ENCODE data around the gene KCNIP4.

The KCNIP4 gene

DNA sequence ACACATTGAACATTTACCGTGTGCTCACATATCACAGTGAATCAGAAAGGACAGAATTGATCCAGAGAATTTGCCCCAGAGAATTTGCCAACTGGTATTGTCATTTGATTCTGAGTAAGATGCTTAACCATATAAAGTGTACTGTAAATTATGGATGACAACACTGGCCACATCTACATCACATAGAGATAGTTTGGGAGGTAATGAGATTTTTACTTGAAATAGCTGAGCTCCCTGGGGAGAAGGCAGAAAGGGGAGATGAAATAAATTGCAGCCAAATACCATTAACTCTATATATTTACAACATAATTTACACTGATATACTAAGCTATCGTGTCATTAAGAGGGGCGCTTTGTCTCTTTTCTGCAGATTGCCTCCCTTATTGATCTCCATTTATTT, 564.0 kb downstream of the KCNIP4 start:
- no peaks in the 10 kb centered on the region for H3K9me3 Mint-ChIP-seq
- H3K36me3 Mint-ChIP-seq (ENCODE audit: low read depth), result no peaks in the 10 kb centered on the region
- TF ChIP-seq, protein P1, sequence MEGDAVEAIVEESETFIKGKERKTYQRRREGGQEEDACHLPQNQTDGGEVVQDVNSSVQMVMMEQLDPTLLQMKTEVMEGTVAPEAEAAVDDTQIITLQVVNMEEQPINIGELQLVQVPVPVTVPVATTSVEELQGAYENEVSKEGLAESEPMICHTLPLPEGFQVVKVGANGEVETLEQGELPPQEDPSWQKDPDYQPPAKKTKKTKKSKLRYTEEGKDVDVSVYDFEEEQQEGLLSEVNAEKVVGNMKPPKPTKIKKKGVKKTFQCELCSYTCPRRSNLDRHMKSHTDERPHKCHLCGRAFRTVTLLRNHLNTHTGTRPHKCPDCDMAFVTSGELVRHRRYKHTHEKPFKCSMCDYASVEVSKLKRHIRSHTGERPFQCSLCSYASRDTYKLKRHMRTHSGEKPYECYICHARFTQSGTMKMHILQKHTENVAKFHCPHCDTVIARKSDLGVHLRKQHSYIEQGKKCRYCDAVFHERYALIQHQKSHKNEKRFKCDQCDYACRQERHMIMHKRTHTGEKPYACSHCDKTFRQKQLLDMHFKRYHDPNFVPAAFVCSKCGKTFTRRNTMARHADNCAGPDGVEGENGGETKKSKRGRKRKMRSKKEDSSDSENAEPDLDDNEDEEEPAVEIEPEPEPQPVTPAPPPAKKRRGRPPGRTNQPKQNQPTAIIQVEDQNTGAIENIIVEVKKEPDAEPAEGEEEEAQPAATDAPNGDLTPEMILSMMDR (IDR thresholded peaks at IDR 0.05), result no peak
- no peak overlapping the region for H3K27ac Mint-ChIP-seq
- H3K27me3 Mint-ChIP-seq (ENCODE audit: low read depth, poor library complexity), result peaks cover 3% of the 10 kb centered on the region
- H3K4me1 Mint-ChIP-seq, result no peaks in the 10 kb centered on the region
- DNase-seq, result no peak
- H3K4me3 Mint-ChIP-seq, result no peak overlapping the region

GRCh38 chr4:21380861-21381260, 567.7 kb downstream of the KCNIP4 start:
- Mint-ChIP-seq H3K9me3 (no peaks in the 10 kb centered on the region), H3K4me3 (no peak overlapping the region)

DNA sequence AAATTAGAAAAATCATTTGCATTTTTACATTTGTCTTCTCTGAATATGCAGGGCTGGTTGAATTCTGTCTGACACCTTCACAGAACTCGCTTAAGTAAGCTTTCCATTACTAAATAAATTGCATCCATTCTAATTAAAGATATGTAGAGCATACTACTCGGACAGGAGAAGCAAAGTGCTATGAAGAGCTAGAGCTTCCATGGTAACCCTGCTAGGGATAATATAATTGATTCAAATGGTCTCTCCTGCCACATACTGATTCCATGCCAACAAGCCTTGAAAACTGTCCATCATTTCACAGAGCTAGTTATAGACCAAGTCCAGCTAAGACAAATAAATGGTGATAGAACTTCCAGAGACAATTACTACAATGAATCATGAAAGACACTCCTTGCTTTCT, 571.5 kb downstream of the KCNIP4 start:
- TF ChIP-seq, protein P1 (IDR thresholded peaks at IDR 0.05), result no peak
- Mint-ChIP-seq H3K27me3 (ENCODE audit: low read depth, poor library complexity) (peaks cover 3% of the 10 kb centered on the region), H3K9me3 (no peaks in the 10 kb centered on the region), H3K4me3 (no peak overlapping the region), H3K36me3 (ENCODE audit: low read depth) (no peaks in the 10 kb centered on the region), H3K4me1 (no peaks in the 10 kb centered on the region), H3K27ac (no peak overlapping the region)
- no peak for DNase-seq

More at GRCh38 chr4:21380861-21381260, 567.7 kb downstream of the KCNIP4 start:
- H3K4me1 Mint-ChIP-seq, result no peaks in the 10 kb centered on the region
- DNase-seq, result no peak
- peaks cover 3% of the 10 kb centered on the region for H3K27me3 Mint-ChIP-seq (ENCODE audit: low read depth, poor library complexity)
- no peak overlapping the region for H3K27ac Mint-ChIP-seq
- no peaks in the 10 kb centered on the region for H3K36me3 Mint-ChIP-seq (ENCODE audit: low read depth)
- TF ChIP-seq, protein P1 (IDR thresholded peaks at IDR 0.05), result no peak

GRCh38 chr4:21376176-21376575, 572.4 kb downstream of the KCNIP4 start:
- Mint-ChIP-seq H3K4me1 (no peaks in the 10 kb centered on the region), H3K27ac (no peak overlapping the region), H3K4me3 (no peak overlapping the region), H3K27me3 (ENCODE audit: low read depth, poor library complexity) (peaks cover 3% of the 10 kb centered on the region), H3K9me3 (no peaks in the 10 kb centered on the region), H3K36me3 (ENCODE audit: low read depth) (no peaks in the 10 kb centered on the region)
- DNase-seq, result no peak
- TF ChIP-seq, protein P1 (IDR thresholded peaks at IDR 0.05), result no peak

DNA sequence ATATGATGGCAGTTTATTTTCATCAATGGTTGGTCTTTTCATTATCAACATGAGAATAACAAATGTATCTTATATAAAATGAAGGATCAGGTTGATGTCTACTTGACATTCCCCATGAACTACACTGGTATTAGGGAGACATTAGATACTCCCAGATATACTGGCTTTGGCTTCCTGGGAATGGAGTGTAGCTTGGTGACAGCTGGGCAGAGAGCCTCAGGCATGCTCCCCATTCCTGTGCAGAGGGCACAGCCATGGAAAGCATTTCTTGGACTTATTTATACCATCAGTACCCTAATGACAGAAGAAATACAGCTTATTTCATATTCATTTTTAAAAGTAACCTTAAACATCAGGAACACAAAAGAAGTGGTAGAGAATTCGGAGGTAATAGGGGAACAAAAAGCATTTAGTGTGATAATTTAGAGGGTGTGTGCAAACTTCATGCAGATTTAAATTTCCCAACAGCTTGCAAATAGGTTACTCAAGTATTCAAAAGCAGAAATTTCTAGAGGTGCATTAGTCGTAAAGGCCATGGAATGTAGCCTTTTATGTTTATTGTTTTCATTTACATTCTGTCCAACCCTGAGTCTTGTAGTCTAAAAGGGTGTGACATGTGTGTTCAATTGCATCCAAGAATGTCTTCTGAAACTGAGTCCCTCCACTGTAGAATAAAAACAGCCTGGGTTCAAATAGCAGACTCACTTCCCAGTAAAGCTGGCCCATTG, 573.8 kb downstream of the KCNIP4 start:
- DNase-seq, result no peak
- no peak overlapping the region for H3K27ac Mint-ChIP-seq

More for the DNA sequence above, 573.8 kb downstream of the KCNIP4 start:
- TF ChIP-seq, protein P1 (IDR thresholded peaks at IDR 0.05), result no peak
- no peak overlapping the region for H3K4me3 Mint-ChIP-seq
- no peaks in the 10 kb centered on the region for H3K9me3 Mint-ChIP-seq
- H3K4me1 Mint-ChIP-seq, result no peaks in the 10 kb centered on the region
- H3K27me3 Mint-ChIP-seq (ENCODE audit: low read depth, poor library complexity), result peaks cover 4% of the 10 kb centered on the region
- H3K36me3 Mint-ChIP-seq (ENCODE audit: low read depth), result no peaks in the 10 kb centered on the region

Measured in nephron progenitor cell (in vitro differentiated cells).